Stimulated activated CD8-positive, alpha-beta memory T cell treated with anti-CD3 and anti-CD28 coated beads, Interleukin-15, amount 100 ng/mL, for 48 hours (primary cell): ENCODE measurements around the gene LARP4B.

Source experiments
- DNase-seq, 2 donors: peaks; one replicate each; pipeline ENCODE4 v3.0.0-alpha.2; 2020; ENCODE audit warnings: low read depth in 2 of 2

LARP4B gene

DNA sequence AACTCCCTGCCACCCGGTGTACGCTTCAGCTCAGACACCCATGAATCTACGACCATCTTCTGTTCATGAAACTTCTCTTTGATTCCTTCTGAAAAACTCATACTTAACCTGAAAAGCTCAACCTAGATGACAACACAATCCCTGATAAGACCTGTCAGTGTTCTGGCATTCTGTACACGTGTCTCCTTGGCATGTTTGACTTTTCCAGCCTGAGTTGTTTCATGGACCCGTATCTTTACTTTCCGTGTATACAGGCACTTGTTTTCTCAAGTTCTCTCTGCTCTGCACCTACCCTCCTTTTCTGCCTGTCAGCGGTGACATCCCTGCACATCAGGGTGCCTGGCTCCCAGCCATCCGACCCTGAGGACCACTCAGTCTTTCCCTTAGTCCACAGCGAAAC lies 103.3 kb downstream of the LARP4B start:
- no peak for DNase-seq

DNA sequence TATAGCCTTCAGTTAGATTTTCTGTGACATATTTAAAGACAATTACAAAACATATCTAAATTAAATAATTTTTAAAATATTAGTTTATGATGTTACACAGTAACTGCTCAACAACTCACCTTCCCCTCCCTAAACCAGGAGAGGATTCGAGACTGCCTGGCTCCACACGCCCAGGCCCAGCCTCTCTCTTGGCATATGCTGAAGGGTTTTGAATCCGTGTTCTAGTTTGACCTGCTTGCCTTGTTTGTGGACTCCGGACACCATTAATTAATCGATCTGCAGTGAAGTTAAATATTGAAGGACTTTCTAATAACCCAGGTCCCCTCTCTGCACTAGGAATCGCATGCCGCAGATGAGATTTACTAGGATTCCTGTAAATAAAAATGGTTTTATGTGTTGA lies 106.6 kb downstream of the LARP4B start:
- DNase-seq = no peak

DNA sequence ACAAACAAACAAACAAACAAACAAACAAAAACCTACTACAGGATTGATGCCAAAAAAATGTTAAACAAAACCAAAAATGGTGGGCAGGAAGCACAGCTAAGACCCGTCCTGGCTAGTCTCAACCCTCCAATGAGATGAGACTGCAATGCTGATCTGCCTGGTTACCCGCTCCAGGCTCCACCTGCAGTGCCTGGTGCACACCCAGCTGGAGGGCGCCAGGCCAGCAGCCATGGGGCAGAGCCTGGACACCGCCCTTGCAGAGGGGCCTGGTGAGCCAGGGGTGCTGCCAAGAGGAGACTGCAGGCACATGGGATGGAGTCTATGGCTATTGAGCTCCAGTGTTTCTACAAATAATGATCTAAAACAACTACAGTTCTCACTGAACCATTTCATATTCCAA lies 107.0 kb downstream of the LARP4B start:
- DNase-seq = no peak

DNA sequence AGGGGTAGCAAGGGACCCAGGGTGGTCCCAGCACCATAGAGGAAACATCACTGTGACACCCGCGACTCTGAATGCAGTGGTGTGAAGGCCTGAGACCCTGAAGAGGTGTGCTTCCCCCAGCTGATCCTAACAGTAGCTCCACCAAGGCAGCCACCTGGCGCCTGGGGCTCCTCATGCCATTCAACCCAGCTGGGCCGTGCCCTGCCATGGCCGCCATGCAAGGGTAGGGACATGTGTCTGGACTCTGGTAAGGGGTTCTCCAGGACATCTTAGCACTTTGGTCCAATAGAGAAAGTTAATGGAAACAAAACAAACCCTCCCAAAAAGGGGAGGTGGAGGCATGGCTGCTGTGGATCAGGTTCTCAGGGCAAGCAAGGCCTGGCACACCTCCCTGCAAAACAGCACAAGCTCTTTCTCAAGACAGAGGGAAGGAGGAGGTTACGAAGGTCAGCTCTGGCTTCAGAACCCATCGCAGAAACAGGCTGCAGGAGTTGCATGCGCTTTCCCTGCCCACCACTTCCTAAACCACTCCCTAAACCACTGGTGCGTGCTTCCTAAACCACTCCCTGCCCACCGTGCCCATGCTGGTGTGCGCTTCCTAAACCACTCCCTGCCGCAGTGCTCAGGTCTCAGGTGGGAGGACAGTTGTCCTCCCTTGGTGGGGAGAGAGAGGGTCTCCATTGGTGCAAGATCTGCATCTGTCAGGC lies 108.7 kb downstream of the LARP4B start:
- no peak for DNase-seq

DNA sequence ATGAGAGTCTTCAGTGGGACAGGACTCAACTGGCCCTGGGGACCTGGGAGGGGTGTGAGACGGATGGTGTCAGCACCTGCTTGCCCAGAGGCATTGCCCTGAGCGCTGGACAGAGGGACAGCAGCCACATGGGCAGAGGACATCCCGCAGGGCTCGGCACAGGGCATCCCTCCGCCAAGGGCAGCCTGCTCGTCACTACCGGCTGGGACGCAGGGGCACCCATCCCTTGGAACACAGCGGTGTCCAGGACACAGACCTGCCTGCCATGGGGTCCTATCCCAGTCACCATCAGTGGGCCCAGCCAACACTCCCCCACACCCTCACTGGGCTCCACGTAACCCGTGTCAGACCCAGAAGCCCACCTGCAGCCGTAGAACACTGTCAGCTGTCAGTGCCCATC lies 109.3 kb downstream of the LARP4B start:
- DNase-seq = no peak

DNA sequence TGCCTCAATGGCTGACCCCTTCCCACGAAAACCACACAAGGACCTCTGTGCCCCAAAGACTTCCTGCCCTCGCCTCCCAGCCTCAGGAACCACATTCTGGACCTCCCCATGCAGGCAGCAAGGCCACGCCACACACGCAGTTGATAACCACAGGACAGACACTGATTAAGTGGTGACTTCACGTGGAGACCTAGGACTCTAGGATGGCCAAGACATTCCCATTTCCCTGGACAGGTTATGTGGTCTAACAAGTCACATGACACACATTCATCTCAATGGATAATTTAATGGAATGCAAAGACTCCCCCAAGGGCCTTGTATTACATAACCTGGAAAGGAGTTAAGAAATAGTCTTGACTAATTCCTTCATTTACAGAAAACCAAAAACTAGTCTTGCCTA lies 110.2 kb downstream of the LARP4B start:
- no peak for DNase-seq

DNA sequence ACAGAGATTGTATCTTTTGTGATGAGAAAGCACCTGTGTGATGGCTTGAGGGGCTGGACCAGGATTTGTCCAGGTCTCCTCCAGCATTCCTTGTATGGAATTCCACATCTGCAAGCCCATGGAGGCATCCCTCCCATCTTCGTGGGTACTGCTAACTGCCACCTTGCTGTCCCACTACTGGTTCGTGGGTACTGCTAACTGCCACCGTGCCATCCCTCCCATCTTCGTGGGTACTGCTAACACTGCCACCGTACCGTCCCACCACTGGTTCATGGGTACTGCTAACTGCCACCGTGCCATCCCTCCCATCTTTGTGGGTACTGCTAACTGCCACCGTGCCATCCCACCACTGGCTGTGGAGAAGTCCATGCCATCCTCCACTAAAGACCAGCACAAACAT lies 111.7 kb downstream of the LARP4B start:
- DNase-seq = no peak

DNA sequence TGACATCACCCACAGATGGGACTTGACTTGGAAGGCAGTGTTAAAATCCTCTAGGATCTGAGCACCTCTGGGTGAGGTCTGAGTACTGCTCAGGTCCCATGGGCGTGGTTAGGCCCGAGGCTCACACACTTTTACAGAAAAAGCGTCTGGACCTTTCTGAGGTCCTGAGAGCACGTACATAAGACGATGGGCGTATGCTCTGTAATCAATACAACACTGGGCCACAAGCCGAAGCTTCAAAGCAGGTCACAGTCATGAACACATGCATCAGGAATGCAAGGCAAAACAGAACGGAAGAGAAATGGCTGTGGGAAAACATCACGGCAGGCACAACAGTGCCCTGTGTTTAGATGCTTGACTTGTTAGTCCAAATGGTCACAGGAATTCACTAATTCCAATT lies 112.2 kb downstream of the LARP4B start:
- no peak for DNase-seq

DNA sequence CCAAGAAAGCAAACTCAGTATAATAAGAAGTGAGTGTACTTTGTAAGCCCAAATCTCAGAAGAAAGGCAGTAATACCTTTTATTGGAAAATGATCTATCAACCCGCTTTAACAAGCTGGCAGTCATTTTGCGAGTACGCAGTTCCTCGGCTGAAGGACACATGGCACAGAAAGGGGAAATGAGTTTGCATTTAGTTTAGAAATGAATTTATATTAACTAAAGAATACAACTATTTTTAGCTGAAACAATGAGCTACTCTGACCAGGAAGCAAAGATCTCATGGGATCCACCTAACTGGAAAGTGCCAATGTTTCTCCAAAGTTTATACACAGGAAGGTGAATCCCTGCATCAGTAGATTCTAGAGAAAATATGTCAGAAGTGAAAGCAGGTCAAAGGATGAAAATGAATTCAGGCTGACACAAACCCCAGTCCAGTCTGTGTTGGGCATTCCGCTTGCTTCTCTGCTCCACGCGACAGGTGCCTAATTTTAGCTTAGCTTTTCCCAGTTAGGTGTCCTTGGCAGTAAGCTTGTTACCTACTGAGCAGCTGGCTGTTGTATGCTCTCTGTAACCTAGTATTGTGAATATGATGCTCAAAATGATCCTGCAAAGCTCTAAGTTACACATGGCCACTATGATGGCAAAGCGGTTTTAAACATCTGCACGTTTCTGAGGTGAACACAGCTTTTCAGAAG lies 112.8 kb downstream of the LARP4B start:
- no peak for DNase-seq

DNA sequence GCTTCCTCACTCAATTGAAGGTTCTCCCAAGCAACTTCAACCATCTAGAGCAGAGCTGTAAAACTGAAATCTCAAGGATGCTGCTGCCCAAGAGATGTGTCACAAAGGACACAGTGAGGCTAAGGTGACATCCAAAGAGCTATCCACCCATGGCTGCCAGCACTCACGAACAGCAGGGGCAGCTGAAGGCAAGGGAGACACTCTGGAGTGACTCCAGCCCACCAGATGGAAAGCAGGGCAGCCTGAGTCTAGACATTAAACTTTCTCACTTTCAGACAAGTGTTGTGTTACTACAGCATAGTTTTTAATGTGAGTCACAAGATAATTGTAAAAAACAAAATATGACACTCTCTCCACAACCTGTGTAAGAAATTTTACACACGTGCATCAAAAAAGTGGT lies 113.5 kb downstream of the LARP4B start:
- no peak for DNase-seq

DNA sequence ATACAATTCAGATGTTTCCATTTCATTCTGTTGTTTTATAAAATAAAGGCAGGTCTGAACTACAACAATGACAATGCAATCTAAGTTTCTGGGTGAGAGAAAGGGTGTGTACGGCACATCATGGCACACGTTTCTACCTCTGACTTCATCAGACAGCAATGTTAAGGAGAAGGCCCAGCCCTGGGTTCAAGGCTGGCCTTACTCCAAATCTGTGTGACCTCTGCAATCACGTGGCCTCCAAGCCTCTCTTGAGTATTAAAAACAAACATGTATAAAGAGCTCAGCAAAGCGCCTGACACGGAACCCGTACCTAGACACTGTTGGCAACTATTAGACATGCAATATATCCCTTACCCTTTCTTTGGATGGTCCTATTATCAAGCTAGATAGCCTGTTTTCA lies 114.1 kb downstream of the LARP4B start:
- DNase-seq = no peak

DNA sequence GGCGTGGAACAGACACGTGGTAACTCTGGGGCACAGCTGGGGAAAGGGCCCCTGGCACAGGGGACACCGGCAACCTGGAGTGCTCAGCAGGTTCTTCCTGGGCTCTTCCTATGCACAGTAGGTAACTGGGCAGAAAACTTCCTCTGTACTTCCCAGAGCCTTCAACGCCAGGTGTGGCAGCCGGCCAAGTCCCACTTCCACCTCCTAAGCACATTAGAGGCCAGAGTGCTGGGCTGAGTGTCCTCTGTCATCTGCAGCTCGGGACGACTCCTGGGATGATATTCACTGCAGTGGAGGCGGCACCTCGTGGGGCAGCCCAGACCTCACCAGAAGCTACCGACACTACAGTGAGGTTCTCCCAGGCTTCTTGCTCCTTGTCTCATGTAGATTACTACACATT lies 114.5 kb downstream of the LARP4B start:
- DNase-seq = no peak

DNA sequence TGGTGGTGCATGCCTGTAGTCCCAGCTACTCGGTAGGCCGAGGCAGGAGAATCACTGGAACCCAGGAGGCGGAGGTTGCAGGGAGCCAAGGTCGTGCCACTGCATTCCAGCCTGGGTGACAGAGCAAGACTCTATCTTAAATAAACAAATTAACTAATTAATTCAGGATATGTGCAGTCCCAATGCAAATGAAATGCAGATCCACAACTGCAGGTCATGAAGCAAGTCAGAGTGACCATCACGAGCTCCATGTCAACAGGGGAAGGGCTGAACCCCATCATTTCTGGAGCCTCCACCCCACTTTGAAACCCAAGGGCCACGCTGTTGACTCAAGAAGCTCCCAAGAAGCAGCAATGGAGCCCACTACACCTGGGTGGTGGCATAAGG lies 115.4 kb downstream of the LARP4B start:
- DNase-seq = no peak

DNA sequence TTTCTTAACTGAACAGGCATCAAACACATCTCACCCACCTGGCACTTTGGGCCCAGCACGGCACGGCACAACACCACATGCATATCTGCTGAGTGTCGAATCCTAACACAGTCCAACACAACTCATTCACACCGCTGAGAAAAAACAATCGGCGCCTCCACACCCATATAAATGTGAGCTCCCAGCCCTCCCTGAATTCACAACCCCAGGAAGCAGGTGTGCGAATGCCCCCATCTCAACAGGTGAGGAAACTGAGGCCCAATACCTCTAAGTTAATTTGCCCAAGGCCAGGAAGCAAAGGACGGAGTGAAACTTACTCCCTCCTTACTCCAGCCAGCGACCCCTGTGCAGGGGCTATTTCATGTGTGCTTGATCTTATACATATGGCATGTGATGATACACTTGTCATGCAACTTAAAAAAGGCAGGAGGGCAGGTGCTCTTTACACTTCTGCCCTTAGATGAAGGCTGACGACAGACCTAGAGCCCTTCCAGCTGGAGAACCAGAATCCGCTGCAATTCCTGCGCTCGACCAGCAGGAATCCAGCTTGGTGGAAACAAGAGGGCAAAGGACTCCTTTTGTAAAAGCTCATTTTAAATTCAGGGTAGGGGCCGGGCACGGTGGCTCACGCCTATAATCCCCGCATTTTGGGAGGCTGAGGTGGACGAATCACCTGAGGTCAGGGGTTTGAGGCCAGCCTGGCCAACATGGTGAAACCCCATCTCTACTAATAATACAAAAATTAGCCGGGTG lies 116.0 kb downstream of the LARP4B start:
- no peak for DNase-seq

DNA sequence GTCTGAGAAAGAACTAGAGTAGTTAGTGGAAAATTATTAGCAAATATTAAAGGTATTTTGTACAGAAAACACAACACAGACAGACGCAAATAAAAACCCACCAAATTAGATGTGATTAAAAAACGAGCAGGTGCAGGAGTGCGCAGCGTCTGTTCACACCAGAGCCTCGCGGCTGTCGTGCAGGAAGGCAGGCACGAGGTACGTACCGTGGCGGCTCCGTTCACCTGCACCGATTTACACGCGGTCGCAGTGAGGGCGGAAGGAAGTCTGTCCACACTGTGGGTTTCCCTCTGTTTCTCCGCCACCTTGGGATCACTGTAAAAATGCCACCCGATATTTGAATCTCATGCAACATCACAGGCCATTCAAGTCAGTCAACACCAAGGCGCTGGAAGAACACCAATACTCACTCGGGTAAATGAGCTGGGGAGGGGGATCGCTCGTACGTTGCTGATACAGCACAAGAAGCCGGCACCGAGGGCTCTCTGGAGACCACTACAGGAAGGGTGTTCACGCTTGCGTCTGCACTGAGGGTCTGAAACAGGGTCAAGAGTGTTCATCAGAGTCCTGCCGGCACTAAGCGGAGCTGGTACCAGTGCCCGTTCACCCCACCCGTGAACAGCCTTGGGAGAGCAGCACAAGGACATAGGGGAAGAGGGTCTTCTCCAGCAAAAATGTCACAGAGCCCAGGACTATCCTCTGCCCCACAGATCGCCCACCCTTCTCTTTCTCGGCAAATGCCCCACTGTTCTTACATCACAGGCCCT lies 116.8 kb downstream of the LARP4B start:
- no peak for DNase-seq

DNA sequence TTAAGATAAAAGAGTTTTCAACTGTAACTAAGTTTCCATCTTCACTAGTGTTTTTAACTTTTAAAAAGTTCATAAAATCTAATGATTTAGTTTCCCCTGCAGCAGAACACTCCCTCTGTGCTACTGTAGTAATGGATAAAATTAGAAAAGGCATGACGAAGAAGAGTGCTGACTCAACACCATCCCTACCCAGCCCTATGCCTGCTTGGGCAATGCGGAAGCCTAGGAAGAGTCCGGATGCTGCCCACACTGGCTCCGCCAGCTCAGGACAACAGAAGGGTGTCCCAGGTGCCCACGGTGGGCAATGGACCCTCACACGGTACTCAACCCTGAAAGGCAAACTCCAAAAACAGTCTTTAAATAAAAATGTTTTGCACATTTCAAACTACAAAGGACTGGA lies 118.2 kb downstream of the LARP4B start:
- DNase-seq = no peak

DNA sequence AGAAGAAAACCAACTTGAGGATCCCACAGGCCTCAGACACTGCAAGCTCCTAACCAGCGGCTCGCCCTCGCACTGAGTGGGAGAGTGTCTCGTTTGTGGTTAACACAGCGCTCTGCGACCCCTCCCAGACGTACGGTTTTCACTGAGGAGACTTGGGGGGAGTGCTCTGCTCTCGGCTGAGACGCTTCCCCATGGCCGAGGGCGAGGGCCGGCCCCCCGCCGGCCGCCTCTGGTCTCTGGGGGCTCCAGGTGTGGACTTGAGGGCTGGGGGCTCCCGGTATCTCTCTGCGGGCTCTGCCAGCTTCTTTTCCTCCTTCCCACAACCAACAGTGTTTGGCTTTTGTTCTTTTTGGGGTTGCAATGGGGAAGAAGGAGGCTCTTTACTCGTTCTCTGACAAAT lies 118.7 kb downstream of the LARP4B start:
- no peak for DNase-seq

DNA sequence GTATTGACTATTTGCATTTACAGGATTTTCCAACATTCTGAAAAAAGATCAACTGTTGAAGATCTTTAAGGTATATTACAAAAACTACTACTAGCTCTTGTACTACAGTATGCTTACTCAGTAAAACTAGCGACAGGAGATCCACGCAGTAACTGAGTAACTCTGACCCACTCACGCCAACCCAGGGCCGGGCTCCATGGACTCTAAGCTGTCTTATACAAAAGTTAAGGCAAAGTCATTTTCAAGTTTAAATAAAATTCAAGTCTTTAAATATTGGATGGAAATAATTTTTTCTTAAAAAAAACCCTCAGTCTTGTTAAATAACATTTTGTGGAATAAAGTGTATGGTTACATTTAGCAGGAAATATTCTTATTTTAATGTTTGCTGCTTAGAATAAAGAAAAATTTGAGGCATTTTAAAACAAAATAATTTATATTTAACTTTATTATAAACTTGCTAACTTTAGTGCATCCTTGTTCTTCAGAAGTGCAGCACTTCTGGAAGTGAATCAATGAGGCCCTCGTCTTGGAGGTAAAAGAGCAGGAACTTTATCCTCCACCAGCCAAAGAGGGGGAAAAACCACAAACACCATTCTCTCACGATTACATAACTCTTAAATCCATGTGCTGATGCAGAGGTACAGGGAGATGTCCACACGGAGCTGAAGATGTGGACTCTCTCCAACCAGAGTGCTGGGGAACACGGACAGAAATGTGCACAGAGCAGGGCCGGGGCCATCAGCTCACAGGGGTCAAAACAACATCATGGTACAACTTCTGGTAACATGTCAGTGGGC lies 119.9 kb downstream of the LARP4B start:
- DNase-seq = no peak

DNA sequence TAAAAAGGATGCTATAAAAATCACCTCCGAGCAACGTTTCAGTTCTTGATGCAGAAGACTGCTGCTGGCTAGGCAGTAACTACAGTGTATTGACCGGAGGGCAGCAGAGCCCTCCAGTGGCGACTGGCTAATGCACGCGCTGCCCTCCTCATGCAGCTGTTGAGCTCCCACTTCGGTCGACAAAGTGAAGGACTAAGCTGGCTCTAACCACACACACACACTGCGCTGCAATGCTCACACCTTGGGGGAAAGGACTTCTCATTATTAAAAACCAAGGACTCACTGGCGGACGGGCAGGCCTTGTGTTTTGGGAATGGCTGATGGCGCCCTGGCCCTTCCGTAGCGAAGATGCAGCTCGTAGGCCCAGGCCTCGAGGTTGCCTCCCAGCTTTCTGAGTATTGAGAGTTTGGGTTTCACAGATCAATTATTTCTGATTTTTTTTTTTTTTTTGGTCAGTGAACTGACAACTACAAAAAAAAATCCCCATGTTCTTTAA lies 121.1 kb downstream of the LARP4B start:
- DNase-seq = no peak

DNA sequence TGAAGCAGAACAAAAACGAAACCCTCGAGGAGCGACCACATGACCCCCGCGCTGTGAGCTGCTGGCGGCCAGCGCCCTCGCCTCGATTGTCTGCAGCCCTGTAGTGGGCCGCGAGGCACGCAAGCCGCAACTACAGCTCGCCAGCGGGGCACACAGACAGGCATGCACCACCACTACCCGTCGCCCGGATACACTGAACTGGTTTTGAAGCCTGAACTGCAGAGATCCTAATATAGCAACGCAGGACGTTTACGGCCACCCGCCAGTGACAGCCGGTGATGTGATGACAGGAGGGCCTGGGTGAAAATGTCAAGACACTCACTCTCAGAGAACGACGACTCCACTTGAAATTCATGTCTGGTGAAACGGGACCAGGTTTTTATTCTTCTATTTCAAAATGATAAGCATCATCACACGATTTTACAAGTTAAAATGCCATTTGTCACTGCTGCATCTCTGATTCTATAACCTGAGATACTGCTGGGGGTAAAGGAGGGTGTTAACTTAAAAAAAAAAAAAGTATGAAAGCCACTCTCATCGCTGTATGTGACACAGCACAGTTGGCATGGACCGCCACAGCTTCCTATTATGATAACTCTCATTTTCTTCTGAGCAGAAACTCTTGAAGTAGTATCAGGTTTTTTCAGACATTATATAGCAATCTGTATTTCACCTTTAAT lies 121.7 kb downstream of the LARP4B start:
- DNase-seq = no peak

DNA sequence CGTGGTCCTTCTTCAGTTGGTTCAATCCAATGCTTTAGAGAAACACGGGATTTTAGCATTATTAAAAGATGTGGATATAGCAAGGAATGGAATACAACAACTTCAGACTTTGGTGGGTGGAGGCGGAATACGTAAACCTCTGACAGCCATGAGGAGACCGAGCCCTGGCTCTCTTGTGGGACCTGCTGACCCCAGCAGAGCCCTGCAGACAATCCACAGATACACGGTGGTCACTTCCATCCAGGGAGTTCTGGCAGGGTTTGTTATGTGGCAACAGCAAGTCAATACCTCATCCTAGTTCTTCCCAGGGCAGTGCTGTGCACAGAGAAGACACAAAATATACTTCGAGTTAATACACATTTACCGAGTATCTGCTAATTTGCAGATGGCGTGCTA lies 123.5 kb downstream of the LARP4B start:
- DNase-seq = no peak
